NCI-H524 (cell line): Measurements from ENCODE around the gene SEM1.
"Not testable (repeated sequence)": the region's sequence is repeated elsewhere in the genome, so short reads cannot be mapped to it uniquely, and the experiment has no call there.

Experiments used
- DNase-seq, 2 experiments: peaks; one replicate each; lab custom pipeline; 2025; lab: John Stamatoyannopoulos, UW

The SEM1 gene

GRCh38 chr7:96663457-96663856 is 46.2 kb downstream of the SEM1 start:
- no peak for DNase-seq

- DNase-seq = not testable (repeated sequence)
Measured at GRCh38 chr7:96662151-96662550, 47.5 kb downstream of the SEM1 start.

DNA sequence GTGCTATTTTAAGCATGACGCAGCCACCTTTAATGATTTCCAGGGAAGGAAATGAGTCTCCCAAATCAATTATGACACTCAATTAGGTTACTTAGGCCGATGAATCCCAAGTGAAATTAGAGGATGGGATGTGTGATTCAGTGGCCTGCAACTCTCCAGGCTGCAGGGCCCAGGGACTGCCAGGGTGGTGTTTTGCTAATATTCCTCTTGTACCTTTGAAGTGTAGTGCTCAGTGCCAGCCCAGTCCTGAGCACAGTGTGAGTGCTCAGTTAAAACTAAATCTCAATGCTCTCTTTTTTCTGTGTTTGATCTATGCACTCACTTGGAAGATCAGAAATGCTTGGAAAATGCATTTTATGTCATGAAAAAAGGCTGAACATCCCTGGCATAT is 51.6 kb downstream of the SEM1 start:
- no peak for DNase-seq

GRCh38 chr7:96657347-96658021 is 52.2 kb downstream of the SEM1 start:
- no peak for DNase-seq

DNA sequence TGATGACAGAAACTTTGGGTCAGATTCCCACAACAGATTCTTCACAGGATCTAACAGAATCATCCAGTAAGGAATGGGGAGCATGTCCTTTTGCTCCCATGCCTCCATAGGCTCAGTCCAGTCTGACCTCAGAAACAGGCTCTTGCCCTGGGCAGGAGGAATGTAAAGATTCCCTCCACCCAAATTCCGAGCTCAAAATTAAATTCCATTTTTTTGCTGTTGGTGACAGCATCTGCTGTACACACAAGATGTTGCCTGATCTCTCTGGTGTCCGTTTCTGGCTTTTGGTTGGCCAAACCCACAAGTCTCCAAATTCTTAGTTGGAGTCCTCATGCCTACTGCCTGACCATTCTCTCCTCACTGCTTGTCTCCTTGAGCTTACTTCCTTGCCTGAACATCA is 53.7 kb downstream of the SEM1 start:
- no peak for DNase-seq

DNA sequence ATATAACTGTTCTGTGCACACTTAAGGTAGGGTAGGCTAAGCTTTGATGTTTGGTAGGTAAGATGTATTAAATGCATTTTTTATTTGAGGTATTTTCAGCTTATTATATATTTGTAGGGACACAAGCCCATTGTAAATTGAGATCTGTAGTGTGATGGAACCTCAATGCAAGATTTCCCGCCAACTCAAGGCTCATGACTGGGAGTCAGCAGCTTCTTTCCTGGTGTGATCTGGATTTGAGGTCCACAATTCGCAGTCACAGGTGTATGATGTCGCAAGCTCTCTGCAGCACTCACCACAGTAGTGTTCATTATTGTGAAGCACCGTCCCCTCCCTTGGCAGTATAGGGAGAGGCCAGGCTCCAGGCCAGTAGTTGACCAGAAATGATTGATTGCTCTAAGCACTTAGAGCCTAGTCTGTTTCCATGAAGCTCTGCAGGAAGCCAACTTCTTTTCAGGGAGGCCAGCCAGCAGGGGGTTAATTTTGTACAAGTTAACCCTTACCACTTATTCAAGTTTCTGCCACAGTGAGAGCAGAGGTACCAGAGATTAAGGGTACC is 54.9 kb downstream of the SEM1 start:
- no peak for DNase-seq

DNA sequence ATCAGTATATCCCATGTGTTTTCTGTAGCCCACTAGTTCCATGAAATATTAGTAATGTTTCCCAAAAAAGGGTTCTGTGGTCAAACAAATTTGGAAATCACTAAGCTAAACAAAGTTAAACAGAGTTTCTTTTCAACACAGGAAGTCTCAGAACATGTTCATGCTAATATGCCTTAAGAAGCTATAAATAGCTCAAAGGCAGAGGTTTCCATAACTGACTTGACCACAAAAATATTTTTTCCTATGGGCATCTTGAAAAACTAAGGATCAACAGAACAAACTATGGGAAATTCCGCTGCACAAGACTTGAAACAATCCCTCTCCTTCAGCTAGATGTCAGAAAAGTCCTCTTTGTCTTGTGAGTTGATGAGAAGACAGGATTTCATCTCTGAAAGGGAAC is 59.7 kb downstream of the SEM1 start:
- DNase-seq = no peak

DNA sequence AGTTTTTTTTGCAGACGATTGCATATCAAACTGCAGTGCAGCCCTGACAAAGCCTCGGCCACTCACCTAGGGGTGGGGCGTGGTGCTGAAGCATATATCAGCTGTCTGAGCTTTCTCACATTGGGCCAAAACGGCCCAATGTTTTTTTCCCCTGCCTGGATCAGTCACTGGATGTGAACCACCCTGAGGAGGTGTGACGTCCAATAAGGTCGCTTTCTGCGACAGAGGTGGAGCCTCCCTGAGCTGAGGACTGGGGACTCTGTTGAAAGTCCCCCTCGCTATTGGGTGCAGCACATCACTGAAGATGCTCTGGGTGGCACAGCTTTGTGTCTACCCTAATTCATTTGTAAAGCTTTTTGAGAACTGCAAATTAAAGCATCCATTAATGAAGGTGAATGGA is 60.9 kb downstream of the SEM1 start:
- DNase-seq = no peak

DNA sequence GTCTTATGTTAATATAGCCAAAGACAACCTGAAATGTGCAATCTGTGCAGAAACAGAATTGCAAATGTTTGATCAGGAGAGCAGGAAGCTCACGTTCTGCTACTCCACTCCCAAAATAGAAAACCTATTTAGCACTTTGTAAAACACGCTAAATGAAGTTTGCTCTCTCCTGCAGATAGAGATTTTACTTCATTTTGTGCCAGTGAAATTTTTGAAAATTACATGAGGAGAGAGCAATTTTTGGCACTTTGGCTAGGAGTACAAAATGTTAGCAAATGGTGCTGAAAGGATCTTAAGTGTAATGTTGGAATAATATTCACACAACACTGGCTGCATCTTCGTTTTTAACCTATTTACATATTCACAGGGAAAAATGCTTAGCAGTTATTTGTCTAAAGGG is 61.9 kb downstream of the SEM1 start:
- DNase-seq = no peak

DNA sequence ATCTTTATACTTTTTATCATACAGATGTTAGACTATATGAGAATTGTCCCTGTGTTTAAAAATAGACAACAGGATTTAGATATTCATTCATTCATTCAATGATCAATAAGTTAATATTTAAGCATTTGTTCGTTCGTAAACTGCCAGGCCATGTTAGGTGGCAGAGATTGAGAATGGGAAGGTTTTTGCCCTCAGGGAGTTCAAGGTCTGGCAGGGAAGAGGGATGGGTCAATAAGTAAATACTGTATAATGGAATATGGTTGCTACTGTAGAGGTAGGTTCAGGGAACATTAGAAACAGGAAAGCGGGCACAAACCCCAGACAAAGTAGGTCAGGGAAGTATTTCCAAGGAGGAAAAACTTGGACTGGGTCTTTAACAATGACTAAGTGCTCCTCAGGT is 64.6 kb downstream of the SEM1 start:
- DNase-seq = no peak

GRCh38 chr7:96643436-96643835 is 66.2 kb downstream of the SEM1 start:
- not testable (repeated sequence) for DNase-seq

DNA sequence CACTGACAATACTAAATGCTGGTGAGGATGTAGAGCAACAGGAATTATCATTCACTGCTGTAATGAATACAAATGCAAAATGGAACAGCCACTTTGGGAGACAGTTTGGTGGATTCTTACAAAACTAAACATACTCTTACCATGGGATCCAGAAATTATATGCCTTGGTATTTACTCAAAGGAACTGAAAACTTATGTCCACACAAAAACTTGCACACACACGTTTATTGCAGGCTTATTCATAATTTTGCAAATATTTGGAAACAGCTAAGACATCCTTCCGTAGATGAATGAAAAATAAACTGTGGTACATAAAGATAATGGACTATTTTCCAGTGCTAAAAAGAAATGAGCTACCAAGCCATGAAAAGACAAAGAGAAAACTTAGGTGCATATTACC is 69.6 kb downstream of the SEM1 start:
- no peak for DNase-seq
